ENCODE data around the gene SLC16A2.
"Not testable (repeated sequence)": the region's sequence is repeated elsewhere in the genome, so short reads cannot be mapped to it uniquely, and the experiment has no call there.

Gene SLC16A2

GRCh38 chrX:74453178-74453577, 31.9 kb downstream of the SLC16A2 start:
- Histone ChIP-seq H2AFZ (ENCODE audit: low read depth, low read length) (no peak overlapping the region), H3K9ac (ENCODE audit: low read length) (peak overlapping the region; percentile 20; the same call in 1 of the 2 replicates), H3K79me2 (ENCODE audit: low read length) (no peaks in the 10 kb centered on the region), H3K4me3 (ENCODE audit: low read length) (peak overlapping the region; percentile 70), H3K36me3 (replicated peaks; ENCODE audit: low read depth, low read length) (no peaks in the 10 kb centered on the region), H3K9me3 (ENCODE audit: insufficient read depth, low read length) (no peaks in the 10 kb centered on the region), H3K27ac (ENCODE audit: low read length) (no peak overlapping the region), H4K20me1 (ENCODE audit: insufficient read depth, low read length) (no peaks in the 10 kb centered on the region), H3K27me3 (ENCODE audit: low read depth, low read length) (no peaks in the 10 kb centered on the region), H3K4me2 (ENCODE audit: low read length) (peak overlapping the region; percentile 73), H3K4me1 (ENCODE audit: low read length) (peaks cover 14% of the 10 kb centered on the region)
- TF ChIP-seq CTCF (IDR thresholded peaks at IDR 0.05; ENCODE audit: low read depth, low read length), result no peak
- no peak for TF ChIP-seq EZH2phosphoT487 (IDR thresholded peaks at IDR 0.05; ENCODE audit: low read depth)

- H3K27ac ChIP-seq (ENCODE audit: low read length); H2AFZ ChIP-seq (ENCODE audit: low read depth, low read length); H3K36me3 ChIP-seq (replicated peaks; ENCODE audit: low read depth, low read length); H3K79me2 ChIP-seq (ENCODE audit: low read length); H3K27me3 ChIP-seq (ENCODE audit: low read depth, low read length); H3K4me2 ChIP-seq (ENCODE audit: low read length); H3K9ac ChIP-seq (ENCODE audit: low read length); H3K4me3 ChIP-seq (ENCODE audit: low read length); H4K20me1 ChIP-seq (ENCODE audit: insufficient read depth, low read length); H3K9me3 ChIP-seq (ENCODE audit: insufficient read depth, low read length): not testable (repeated sequence)
- H3K4me1 ChIP-seq (ENCODE audit: low read length), result peaks cover 14% of the 10 kb centered on the region
Measured at GRCh38 chrX:74454233-74454632, 32.9 kb downstream of the SLC16A2 start.

GRCh38 chrX:74458736-74459135, 37.4 kb downstream of the SLC16A2 start:
- Histone ChIP-seq H3K4me1 (ENCODE audit: low read length) (no peaks in the 10 kb centered on the region), H3K9ac (ENCODE audit: low read length) (no peak overlapping the region), H3K4me3 (ENCODE audit: low read length) (no peak overlapping the region), H3K79me2 (ENCODE audit: low read length) (no peaks in the 10 kb centered on the region), H2AFZ (ENCODE audit: low read depth, low read length) (no peak overlapping the region), H3K36me3 (replicated peaks; ENCODE audit: low read depth, low read length) (no peaks in the 10 kb centered on the region), H4K20me1 (ENCODE audit: insufficient read depth, low read length) (no peaks in the 10 kb centered on the region), H3K27ac (ENCODE audit: low read length) (no peak overlapping the region), H3K9me3 (ENCODE audit: insufficient read depth, low read length) (no peaks in the 10 kb centered on the region), H3K4me2 (ENCODE audit: low read length) (no peak overlapping the region), H3K27me3 (ENCODE audit: low read depth, low read length) (no peaks in the 10 kb centered on the region)
- TF ChIP-seq EZH2phosphoT487 (IDR thresholded peaks at IDR 0.05; ENCODE audit: low read depth), result no peak
- peak; percentile 27; the same call in 1 of the 2 replicates for TF ChIP-seq CTCF (IDR thresholded peaks at IDR 0.05; ENCODE audit: low read depth, low read length)

- no peak overlapping the region for H3K9ac ChIP-seq (ENCODE audit: low read length)
- no peaks in the 10 kb centered on the region for H3K9me3 ChIP-seq (ENCODE audit: insufficient read depth, low read length)
- no peak overlapping the region for H3K27ac ChIP-seq (ENCODE audit: low read length)
- no peaks in the 10 kb centered on the region for H3K27me3 ChIP-seq (ENCODE audit: low read depth, low read length)
- H3K4me3 ChIP-seq (ENCODE audit: low read length), result no peak overlapping the region
- TF ChIP-seq EZH2phosphoT487 (IDR thresholded peaks at IDR 0.05; ENCODE audit: low read depth) (no peak), CTCF (IDR thresholded peaks at IDR 0.05; ENCODE audit: low read depth, low read length) (no peak)
- H3K4me2 ChIP-seq (ENCODE audit: low read length), result no peak overlapping the region
- H3K4me1 ChIP-seq (ENCODE audit: low read length), result no peaks in the 10 kb centered on the region
- H3K36me3 ChIP-seq (replicated peaks; ENCODE audit: low read depth, low read length), result no peaks in the 10 kb centered on the region
- no peaks in the 10 kb centered on the region for H4K20me1 ChIP-seq (ENCODE audit: insufficient read depth, low read length)
- H2AFZ ChIP-seq (ENCODE audit: low read depth, low read length), result no peak overlapping the region
- H3K79me2 ChIP-seq (ENCODE audit: low read length), result no peaks in the 10 kb centered on the region
Measured at GRCh38 chrX:74461384-74461783, 40.1 kb downstream of the SLC16A2 start.

GRCh38 chrX:74464722-74465121, 43.4 kb downstream of the SLC16A2 start:
- Histone ChIP-seq H3K27me3 (ENCODE audit: low read depth, low read length) (no peaks in the 10 kb centered on the region), H3K4me2 (ENCODE audit: low read length) (no peak overlapping the region)

More at GRCh38 chrX:74464722-74465121, 43.4 kb downstream of the SLC16A2 start:
- H3K36me3 ChIP-seq (replicated peaks; ENCODE audit: low read depth, low read length), result no peaks in the 10 kb centered on the region
- no peaks in the 10 kb centered on the region for H4K20me1 ChIP-seq (ENCODE audit: insufficient read depth, low read length)
- H3K9me3 ChIP-seq (ENCODE audit: insufficient read depth, low read length), result no peaks in the 10 kb centered on the region
- no peak overlapping the region for H3K27ac ChIP-seq (ENCODE audit: low read length)
- H2AFZ ChIP-seq (ENCODE audit: low read depth, low read length), result no peak overlapping the region
- no peak overlapping the region for H3K9ac ChIP-seq (ENCODE audit: low read length)
- H3K79me2 ChIP-seq (ENCODE audit: low read length), result no peaks in the 10 kb centered on the region
- H3K4me1 ChIP-seq (ENCODE audit: low read length), result no peaks in the 10 kb centered on the region
- TF ChIP-seq EZH2phosphoT487 (IDR thresholded peaks at IDR 0.05; ENCODE audit: low read depth), result no peak
- no peak for TF ChIP-seq CTCF (IDR thresholded peaks at IDR 0.05; ENCODE audit: low read depth, low read length)
- no peak overlapping the region for H3K4me3 ChIP-seq (ENCODE audit: low read length)

Measured in OCI-LY3 (cell line).